NCI-H510A treated with DMSO at 0.1 percent for 48 hours (cell line): Measurements from ENCODE around the gene ADORA2A.
"Not testable (repeated sequence)": the region's sequence is repeated elsewhere in the genome, so short reads cannot be mapped to it uniquely, and the experiment has no call there.

ENCODE experiments used
- DNase-seq: peaks from one replicate; lab custom pipeline; 2025; lab: John Stamatoyannopoulos, UW

The ADORA2A gene

GRCh38 chr22:24489011-24489410, 61.6 kb downstream of the ADORA2A start:
- DNase-seq, result no peak

GRCh38 chr22:24489434-24489833, 62.0 kb downstream of the ADORA2A start:
- not testable (repeated sequence) for DNase-seq
